Right renal pelvis (tissue), 4 donors: ENCODE data around the gene MEF2A. TPM values are rescaled to one million over a fixed set of nuclear protein-coding genes. Genes with fewer than 3 reads are reported as not detected.
A peak's percentile ranks its signal among the peaks of the same experiment; 100 is the strongest.
"Not testable (repeated sequence)": the region's sequence is repeated elsewhere in the genome, so short reads cannot be mapped to it uniquely, and the experiment has no call there.

ENCODE experiments used
- DNase-seq, 4 donors: peaks; one replicate each; pipeline ENCODE4 v3.0.0-alpha.2; 2013; ENCODE audit warnings: low read depth in 4 of 4, low spot score in 3 of 4, missing footprints in 1 of 4
- polyA plus RNA-seq, 4 donors: library from polyadenylated mRNA; unstranded; fragments of 120-200 nt; gene quantifications; one replicate each; pipeline ENCODE4 v1.2.1, GENCODE V29; 2013; ENCODE audit not compliant: insufficient read length in 4 of 4

MEF2A gene
- 10 to 100 TPM; 50.3 to 64.7 (median 63.7) TPM for polyA plus RNA-seq

DNA sequence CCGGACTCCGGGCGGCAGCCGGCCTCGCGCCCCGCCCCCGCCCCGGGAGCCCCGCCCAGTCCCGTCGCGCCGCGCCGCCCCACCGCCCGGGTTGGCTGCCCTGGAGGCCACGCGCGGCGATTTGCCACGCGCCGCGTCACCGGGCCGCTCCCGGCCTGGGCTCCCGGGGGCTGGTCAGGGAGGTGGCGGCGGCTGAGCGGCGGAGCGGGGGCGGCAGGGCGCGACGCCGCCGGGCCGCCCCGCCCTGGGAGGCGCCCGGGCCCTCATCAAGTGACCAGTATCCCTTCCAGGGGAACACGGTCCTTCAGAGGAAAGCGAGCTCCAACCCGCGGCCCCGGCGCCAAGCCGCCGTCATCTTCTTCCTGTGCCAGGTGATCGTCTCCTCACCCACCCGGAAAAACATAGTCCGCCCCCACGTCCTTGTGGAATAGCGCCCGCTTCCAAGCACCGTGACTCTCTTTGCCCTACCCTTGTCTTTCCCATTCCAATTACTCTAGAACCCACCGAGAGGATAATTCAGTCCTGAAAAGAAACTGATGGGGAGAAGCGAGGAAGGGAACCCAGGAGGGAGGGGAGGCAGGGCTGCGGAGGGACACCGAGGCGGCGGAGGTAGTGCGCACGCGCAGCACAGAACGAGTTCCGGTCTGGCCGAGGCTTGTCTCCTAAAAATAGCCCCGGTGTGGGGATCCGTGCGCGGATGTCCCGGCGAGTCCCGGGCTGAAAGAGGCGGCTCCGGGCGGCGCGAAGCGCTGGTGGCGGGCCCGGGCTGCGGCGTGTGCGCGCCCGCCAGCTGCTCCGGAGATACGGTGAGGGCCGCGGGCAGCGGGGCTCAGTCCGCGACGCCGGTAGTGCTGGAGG lies at the start of gene MEF2A:
MEF2A (plus strand) TSS at position 686 of the 858 bp plus-strand sequence. CDS start 67,136 bp downstream, outside the sequence.
- DNase-seq = peak; percentile 88 to 92 (median 90)

DNA sequence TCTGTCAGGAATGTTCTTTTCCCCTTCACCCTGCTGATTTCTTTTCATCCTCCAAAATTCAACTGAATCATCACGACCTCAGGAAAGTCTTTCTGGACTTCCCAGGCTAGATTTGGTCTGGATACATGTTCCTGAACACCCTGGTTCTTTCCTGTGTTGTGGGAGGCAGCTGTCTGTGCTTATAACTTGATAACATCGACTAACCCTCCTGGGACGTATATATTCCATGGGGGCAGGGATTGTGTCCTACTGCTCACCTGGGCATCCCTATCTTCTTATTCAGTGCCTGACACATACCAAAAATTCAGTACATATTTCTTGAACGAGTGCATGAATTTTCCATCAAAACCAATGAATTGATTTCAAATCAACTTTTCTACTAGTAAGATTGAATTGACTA lies 47.6 kb upstream of the MEF2A start:
- no peak for DNase-seq

- DNase-seq = not testable (repeated sequence)
Observed at GRCh38 chr15:99519366-99519765, 46.4 kb upstream of the MEF2A start.

DNA sequence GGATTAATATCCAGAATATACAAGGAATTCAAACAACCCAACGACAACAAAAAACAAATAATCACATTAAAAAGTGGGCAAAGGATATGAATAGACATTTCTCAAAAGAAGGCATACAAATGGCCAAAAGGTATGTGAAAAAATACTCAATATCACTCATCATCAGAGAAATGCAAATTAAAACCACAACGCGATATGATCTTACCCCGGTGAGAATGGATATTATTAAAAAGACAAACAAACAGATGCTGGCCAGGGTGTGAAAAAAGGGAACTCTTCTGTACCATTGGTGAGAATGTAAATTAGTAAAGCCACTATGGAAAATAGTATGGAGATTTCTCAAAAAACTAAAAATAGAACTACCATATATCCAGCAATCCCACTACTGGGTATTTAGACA lies 43.5 kb upstream of the MEF2A start:
- no peak for DNase-seq

DNA sequence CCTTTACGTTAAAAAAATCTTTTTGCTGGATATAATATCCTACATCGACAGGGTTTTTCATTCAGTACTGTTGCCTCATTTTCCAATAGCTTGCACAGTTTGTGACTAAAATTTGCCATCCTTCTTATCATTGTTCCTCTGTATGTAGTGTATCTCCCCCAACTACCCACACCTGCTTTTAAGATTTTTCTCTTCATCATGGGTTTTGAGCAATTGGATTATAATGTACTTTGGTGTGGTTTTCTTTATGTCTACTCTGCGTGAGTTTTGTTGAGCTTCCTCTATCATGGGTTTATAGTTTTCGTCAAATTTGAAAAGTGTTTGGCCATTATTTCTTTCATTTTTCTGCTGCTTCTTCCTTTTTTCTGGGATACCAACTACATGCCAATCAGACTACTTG lies 39.6 kb upstream of the MEF2A start:
- DNase-seq = no peak

- no peak for DNase-seq
Observed at GRCh38 chr15:99526671-99527070, 39.1 kb upstream of the MEF2A start.

DNA sequence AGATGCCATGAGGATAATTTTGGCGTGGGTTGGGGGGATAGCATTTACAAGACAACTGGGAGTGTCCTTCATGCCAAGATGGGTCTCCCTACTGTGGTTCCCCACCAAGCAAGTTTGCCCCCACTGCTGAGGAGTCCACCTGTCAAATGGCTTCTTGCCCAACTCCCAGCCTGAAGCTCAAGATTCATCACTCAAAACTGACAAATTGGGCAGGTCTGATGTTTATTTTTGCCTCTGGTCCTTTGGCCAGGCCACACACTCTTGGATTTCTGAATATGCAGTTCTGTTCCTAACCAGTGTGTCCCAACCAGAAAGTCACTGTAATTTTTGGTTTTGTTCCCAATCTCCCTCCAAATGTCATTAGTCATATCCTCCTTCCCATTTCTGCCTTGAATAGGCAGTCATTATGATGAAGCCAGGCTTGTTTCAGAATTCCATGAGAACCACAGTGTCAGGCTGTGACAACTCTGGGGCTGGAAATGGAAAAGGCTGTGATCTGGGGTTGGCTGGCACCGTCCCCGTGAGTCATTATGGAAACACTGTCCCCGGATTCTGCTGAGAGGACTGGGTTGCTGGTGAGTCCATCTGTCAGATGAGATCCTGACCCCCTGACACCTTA lies 29.3 kb upstream of the MEF2A start:
- no peak for DNase-seq

- no peak for DNase-seq
Observed at GRCh38 chr15:99537344-99537743, 28.4 kb upstream of the MEF2A start.

GRCh38 chr15:99538261-99538660 lies 27.5 kb upstream of the MEF2A start:
- DNase-seq = no peak

DNA sequence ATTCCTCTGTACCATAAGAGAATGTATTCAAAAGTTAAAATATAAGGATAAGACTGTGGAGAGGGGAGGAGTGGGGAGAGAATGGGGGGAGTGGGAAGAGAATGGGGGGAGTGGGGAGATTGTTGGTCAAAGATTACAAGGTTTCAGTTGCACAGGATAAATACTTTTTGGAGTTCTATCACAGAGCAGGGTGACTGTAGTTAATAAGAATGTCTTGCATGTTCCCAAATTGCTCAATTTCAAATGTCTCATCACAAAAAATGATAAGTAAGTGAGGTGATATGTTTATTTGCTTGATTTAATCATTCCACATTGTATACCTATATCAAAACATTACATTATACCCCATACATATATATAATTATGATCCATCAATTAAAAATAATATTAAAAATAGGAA lies 23.0 kb upstream of the MEF2A start:
- DNase-seq = no peak

DNA sequence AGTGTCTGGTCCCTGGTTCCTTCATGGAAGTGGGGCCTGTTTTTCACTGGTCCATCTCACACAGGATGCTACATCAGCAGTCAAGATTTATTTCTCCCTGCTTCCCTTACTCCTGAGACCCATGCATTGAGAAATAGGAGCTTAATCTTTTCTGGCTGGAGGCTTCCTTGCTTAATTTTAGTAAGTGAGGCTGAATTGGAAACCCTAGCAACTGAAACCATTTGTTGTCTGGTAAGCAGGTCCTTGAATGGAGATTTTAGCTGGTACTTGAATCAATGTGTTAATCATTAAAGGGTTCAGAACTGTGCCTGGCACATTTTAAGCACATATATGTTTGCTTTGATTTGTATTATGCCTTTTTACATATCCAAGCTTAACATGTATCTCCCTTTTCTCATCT lies 20.2 kb upstream of the MEF2A start:
- DNase-seq = no peak

- no peak for DNase-seq
Observed at GRCh38 chr15:99546441-99547100, 19.2 kb upstream of the MEF2A start.

- DNase-seq = no peak
Observed at GRCh38 chr15:99547517-99547916, 18.3 kb upstream of the MEF2A start.

DNA sequence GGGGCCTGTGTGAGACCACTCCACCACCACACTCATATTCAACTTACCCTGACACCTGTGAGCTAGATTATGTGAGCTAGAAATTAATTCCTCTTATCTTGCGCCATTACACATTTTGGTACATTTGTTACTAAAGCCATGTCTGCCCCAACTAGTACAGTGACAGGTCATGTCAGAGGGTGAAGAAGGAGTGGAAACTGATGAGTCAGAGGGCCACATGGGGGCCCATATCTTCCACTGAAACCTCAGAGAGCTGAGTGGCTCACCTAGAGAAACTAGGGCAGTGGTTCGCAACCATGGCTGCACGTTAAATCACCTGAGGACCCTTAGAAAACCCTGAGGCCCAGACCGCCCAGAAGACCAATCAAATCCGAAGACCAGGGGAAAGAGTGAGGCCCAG lies 15.7 kb upstream of the MEF2A start:
- DNase-seq = no peak

DNA sequence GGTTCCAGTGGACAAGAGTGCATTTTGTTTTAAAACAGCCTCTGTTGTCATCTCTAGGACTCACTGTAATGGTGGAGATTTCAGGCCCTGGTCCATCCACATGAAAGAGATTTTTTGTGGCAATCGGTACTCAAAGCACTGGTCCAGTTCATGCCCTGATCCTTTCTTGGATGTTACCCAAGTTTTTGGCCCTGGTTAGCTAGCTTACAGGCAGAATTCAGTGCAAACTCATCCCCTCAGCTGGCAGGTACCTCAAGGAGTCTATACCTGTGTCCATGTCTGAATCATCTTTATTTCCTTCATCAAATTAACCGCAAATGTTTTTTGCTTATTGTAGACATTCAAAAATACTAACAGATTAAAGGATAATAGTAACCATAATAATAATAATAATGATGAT lies 13.7 kb upstream of the MEF2A start:
- no peak for DNase-seq

- no peak for DNase-seq
Observed at GRCh38 chr15:99554880-99555488, 10.8 kb upstream of the MEF2A start.

GRCh38 chr15:99556011-99556410 lies 9.8 kb upstream of the MEF2A start:
- DNase-seq = no peak

GRCh38 chr15:99556578-99556977 lies 9.2 kb upstream of the MEF2A start:
- DNase-seq = no peak

DNA sequence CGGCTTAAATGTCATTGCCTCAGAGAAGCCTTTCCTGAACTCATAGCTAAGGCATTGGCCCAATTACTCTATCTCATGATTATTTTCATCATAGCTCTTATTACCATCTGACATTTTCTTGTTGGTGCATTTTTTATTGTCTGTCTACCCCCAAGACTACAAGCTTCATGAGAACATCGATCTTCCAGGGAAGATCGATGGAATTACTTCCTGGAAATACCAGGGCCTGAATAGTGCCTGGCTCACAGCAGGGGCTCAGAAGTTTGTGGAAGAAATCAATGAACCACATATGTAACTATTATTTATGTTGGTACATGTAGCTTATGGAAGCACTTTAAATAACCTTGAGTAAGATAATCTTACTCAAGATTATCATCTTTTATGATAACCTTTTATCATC lies 7.7 kb upstream of the MEF2A start:
- DNase-seq = no peak

DNA sequence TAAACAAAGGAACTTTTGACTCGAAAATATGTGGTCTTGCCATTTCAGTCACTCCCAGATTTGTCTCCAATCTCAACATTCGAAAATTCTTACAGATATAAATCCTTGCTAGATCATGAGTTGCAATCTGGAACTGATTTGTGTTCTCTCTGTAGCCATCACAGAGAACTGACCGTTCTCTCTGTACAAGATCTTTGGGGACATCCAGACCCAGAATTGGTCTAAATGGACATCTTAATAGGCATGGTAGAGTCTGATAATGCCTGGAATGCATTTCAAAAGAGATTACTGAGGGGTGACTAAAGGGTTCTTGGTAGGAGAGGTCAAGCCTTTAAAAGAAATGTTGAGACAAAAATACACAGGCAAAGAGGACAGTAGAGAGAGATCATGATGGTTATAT lies 7.2 kb upstream of the MEF2A start:
- no peak for DNase-seq
